Cardiac septum (tissue), 1 donor: ENCODE data around the gene BMP5. TPM values are rescaled to one million over a fixed set of nuclear protein-coding genes. Genes with fewer than 3 reads are reported as not detected.

Source experiments
- DNase-seq: peaks from one replicate; pipeline ENCODE4 v3.0.0-alpha.2; 2020; ENCODE audit warnings: low spot score
- intact Hi-C: fragments of 100-400 bp; cut with DNase I; formaldehyde crosslinking; loops from one replicate; pipeline ENCODE4 v1.14.0; 2022
- total RNA-seq: library from RNA; stranded (reverse); fragmentation: NEBNext Ultra II Directional; extraction: Animal tissue kit (Norgen Biotek cat#: 25700); gene quantifications from one replicate; pipeline ENCODE4 v1.2.1, GENCODE V29; 2021
- donor health status: DM: no; HTN: no; CAD: no.

The BMP5 gene
- total RNA-seq, 1 donor from 2014 or later: 1.4 TPM

DNA sequence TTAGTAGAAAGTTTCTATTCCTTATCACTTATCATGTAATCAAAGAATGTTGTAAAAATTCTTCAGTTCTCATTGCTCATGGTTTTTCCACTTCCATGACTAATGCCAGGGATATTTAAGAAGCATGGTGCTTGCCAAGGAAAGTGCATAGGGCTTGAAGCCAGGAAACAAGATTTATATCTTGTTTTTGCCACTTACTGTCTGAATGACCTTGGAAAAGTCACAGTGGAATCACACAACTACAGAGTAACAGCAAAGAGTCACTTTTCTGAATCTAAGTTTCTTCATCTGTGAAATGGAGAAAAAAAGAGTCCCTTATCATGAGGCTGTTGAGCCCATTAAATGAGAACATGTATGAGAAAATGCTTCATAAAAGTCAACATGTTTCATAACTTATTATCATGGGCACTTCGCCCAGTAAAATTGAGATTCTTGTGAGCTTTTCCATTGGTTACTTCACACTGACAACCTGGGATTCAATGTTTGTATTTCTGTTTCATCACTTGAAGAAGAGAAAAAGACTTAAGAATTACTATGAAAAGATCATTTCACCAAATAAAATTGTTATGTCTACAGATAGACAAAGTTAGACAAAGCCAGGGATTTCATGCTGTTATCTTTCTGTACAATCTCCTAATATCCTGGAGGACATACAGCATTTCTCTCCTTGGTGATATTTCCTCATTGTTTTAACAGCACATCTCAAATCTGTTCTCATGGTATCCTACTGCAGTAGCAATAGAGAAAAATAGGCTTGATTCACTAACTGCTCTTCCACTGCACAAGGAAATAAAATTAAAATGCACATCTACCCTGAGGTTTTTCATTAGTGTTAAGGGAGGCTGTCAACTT, 7.6 kb upstream of the BMP5 start:
- intact Hi-C loops: loop anchor here (10.0 kb wide), 1 partner anchor 608 kb away; no protein-coding TSS in a partner anchor
- DNase-seq: no peak

GRCh38 chr6:55877283-55877682, 1.9 kb upstream of the BMP5 start:
- intact Hi-C loops: no loop called here
- no peak for DNase-seq

GRCh38 chr6:55874316-55874715, 1.1 kb downstream of the BMP5 start:
- intact Hi-C loops: no loop called here
- no peak for DNase-seq

- intact Hi-C loops: no loop called here
- no peak for DNase-seq
These were observed 2.5 kb downstream of the BMP5 start for GRCh38 chr6:55872866-55873265.

- intact Hi-C loops: no loop called here
- no peak for DNase-seq
These were observed 5.1 kb downstream of the BMP5 start for GRCh38 chr6:55870181-55870813.

DNA sequence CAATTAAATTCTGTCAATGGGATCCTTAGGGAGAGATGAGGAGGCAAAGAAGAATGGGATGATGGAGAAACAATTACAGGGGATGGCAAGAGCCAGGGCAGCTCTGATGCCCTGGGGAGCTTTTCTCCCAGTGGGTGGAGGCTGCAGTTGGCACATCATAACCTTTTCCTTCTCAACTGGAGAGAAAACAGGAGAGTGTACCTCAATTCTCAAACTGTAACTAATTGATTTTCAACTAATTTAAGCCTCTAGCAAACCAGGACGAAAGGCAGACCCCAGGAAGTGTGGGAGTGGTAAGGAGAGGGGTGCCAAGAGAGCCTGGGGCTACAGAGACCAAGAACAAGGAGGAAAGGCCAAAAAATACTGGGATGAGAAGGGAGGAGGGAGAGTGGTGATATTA, 5.7 kb downstream of the BMP5 start:
- no peak for DNase-seq
- intact Hi-C loops: no loop called here

DNA sequence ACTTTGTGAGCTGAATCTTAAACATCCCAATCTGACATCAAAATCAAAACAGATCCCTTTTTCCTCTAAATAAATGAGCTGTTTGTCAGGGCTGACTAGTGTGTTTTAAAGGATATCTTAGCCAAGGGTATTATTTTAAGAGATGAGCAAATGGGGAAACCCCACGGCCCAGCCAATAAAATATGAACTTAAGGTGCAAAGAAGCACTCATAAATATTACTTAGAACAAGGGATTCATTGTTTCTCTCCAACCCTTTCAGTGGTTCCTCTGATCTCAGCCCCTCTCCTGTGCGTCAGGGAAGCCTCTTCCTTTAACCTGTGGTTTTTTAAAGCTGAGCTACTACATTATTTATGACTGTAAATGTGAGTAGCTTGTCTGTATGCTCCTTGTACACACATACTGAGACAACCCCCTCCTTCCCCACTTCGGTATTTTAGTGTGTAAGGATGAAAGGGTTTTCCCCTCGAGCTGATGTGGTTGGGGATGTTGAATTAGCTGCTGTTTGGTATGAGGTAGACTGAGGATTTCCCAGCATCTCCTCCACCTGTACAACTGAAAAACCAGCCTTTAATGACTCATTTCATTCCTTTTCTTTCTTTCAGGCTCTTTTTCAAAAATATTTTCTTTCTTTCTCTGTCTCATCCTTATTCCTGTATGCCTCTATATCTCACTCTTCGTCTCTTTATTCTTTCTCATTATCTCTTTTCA, 6.5 kb downstream of the BMP5 start:
- intact Hi-C loops: no loop called here
- no peak for DNase-seq

DNA sequence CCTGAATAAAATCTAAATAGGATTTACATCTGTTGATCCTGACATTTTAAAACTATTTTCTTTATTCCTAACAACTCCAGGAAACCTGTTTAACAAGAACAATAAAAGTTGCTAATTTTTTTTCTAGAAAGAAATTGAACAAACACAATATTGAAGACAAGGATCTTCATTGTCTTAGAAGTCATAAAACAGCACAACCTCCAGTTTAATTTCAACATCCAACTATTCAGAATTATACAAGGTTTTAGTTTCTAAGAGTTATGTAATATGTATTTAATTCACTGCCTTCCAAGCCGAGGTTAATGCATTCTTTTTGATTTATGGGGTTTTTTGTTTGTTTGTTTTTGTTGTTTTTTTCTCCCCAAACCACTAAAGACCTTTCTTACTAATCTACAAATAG, 7.2 kb downstream of the BMP5 start:
- intact Hi-C loops: no loop called here
- DNase-seq: no peak

DNA sequence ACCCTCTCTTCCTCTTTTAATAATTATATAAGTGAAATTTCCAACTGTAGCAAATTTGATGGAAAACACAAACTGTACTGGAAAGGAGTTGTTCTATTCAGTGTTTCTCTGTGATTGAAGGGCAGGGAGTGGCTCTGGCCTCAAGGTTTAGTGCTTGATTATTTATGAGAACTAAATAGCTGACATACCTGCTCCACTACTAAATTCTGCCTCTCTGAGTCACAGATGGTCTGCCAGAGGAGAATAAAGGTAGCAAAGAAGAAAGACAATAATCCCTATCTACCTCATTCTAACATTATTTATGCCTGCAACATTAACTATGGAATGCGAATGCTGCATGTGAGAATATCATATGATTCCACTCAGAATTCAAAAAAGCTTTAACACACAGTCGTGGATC, 9.3 kb downstream of the BMP5 start:
- intact Hi-C loops: no loop called here
- no peak for DNase-seq

DNA sequence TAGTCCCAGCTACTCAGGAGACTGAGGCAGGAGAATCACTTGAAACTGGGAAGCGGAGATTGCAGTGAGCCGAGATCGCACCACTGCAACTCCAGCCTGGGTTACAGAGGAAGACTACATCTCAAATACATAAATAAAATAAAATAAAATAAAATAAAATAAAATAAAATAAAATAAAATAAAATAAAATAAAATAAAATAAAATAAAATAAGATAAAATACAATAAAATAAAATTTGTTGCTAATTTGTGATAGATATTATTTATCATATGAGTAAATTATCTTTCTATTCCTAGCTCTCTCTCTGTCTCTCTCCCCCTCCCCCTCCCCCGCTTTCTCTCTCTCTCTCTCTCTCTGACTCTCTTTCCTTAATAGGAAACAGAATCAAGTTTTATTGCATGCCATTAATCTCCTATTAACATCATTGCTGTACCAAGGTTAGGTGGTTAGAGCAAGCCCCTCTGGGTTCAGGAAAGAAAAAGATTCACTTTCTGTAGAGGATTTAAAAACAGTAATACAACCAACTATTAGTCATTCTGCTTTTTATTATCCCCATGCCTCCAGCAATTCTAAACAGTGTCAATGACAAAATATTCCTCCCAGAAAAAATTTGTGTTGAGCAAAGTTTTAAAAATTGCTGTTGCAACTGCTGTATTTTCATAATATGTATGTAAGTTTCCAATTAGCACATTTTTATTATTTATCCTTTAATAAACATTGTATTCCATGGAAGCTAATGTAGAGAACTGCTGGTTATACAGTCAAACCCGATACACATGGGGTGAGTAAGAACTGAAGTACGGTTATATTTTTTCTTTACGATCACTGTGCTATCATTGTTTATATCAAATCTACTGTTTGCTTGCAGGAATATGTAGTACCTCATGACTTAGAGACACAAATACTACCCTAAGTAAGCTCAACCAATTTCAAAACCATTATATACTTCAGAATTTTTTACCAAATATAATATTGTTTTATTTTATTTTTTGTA, 22.1 kb downstream of the BMP5 start:
- no peak for DNase-seq
- intact Hi-C loops: no loop called here

- no peak for DNase-seq
- intact Hi-C loops: no loop called here
These were observed 34.0 kb downstream of the BMP5 start for GRCh38 chr6:55841341-55841740.

- no peak for DNase-seq
- intact Hi-C loops: no loop called here
These were observed 36.3 kb downstream of the BMP5 start for GRCh38 chr6:55839080-55839479.

- DNase-seq: no peak
- intact Hi-C loops: no loop called here
These were observed 38.4 kb downstream of the BMP5 start for GRCh38 chr6:55836945-55837344.

DNA sequence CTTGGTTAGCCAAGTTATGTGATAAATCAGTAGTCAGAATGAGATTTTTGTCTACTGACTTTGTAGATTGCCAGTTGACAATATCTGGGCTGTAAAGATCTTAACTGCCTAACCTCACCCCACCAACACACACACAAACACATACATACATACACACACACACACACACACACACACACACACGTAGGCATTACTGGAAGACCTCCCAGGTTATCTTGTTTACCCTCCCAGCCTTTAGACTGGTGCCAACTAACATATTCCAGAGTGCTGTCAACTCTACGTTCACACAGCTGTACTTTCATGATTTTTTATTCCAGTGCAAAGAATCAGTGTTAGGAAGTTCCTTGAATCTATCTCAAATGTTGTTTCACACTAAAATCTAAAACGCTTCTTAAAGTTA, 38.9 kb downstream of the BMP5 start:
- intact Hi-C loops: no loop called here
- no peak for DNase-seq

DNA sequence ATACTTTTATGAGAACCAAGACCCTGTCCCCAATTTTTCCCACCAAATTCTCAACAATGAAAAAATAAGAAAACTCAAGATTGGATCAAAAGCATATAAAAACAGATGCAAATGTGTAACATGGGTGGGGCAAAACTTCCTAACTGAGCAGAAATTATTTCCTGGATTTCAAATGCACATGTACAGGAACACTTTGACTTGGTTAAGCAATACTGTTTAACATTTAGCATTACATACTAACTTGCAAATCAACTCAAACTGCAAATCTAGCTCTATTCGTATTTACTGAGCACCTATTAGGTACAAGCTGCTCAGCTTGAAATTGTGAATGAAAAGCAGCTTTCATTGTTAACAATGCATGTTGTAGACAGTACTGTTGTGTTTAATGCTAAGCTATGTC, 40.2 kb downstream of the BMP5 start:
- intact Hi-C loops: no loop called here
- no peak for DNase-seq

GRCh38 chr6:55833284-55833683, 42.1 kb downstream of the BMP5 start:
- DNase-seq: no peak
- intact Hi-C loops: no loop called here

- intact Hi-C loops: no loop called here
- DNase-seq: no peak
These were observed 47.4 kb downstream of the BMP5 start for GRCh38 chr6:55827818-55828522.

DNA sequence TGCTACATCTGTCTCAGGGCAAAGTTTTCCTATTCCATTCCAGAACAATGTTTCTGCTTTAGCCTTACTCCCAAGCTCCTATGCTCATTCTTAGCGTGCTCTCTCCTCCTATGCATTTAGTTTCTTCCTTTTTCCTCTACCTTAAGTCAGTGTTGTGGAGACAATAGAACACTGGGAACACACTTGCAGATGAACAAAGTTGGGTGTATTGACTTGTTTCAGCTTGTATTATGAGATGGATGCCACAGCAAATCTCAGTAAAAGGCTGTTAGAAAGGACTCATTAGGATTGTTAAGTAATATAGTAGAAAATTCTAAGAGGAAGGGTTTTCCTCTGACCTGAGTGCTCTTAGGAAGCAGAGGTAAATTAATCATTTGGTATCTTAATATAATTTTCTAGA, 48.4 kb downstream of the BMP5 start:
- intact Hi-C loops: no loop called here
- no peak for DNase-seq
